LNCaP clone FGC (cell line): Measurements from ENCODE around the gene ZBTB48.

Experiments
- DNase-seq: peaks from one replicate; pipeline ENCODE4 v3.0.0-alpha.2; 2011; ENCODE audit warnings: low read depth
- H3K4me3 ChIP-seq: 2 replicates; pipeline ENCODE4 v1.5.1; 2011; ENCODE audit warnings: mild to moderate bottlenecking, low read depth, low read length, control low read depth
- TF ChIP-seq, protein P1 (sequence below): IDR thresholded peaks from 2 replicates; pipeline ENCODE4 v1.5.1; 2012; ENCODE audit warnings: mild to moderate bottlenecking; ENCODE audit not compliant: control insufficient read depth, insufficient read depth; ENCODE audit errors: extremely low read depth

Gene ZBTB48

DNA sequence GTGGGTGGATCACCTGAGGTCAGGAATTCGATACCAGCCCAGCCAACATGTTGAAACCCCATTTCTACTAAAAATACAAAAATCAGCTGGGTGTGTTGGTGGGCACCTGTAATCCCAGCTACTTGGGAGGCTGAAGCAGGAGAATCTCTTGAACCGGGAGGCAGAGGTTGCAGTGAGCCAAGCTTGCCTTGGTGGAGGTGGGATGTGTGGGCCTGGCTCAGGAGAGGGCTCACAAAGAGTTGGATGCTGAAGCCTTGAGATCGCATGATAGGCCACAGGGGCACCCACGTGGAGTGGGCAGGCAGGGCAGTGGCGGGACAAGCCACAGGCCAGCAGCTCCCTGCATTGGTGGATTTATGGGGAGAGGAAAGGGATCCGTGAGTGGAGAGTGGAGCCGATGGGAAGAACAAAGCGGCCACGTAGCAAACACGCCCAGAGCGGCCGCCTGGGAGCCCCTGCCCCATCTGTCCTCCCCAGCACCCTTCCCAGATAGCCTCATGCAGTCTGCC lies 49.2 kb downstream of the ZBTB48 start:
- no peak overlapping the region for H3K4me3 ChIP-seq
- TF ChIP-seq, protein P1, sequence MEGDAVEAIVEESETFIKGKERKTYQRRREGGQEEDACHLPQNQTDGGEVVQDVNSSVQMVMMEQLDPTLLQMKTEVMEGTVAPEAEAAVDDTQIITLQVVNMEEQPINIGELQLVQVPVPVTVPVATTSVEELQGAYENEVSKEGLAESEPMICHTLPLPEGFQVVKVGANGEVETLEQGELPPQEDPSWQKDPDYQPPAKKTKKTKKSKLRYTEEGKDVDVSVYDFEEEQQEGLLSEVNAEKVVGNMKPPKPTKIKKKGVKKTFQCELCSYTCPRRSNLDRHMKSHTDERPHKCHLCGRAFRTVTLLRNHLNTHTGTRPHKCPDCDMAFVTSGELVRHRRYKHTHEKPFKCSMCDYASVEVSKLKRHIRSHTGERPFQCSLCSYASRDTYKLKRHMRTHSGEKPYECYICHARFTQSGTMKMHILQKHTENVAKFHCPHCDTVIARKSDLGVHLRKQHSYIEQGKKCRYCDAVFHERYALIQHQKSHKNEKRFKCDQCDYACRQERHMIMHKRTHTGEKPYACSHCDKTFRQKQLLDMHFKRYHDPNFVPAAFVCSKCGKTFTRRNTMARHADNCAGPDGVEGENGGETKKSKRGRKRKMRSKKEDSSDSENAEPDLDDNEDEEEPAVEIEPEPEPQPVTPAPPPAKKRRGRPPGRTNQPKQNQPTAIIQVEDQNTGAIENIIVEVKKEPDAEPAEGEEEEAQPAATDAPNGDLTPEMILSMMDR, result no peak

DNA sequence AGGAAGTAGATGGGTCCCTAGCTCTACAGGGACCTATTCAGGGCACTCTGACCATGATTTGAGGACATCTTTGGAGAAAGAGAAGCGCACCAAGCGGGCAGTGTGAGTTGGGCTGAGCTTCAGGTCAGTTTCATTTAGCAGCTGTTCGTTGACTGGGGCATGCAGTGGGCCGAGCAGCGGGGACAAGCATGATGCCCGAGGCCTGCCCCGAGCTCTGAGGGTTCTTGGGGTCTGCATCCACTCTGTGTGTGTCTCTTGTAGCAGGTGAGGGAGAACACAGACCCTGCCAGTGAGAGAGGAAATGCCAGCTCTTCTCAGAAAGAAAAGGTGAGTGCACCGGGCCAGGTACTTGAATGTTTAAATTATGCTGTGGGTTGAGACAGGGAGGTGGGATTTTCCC lies 50.2 kb downstream of the ZBTB48 start:
- DNase-seq, result no peak
- TF ChIP-seq, protein P1, result no peak
- H3K4me3 ChIP-seq, result no peak overlapping the region

More for the DNA sequence above, 49.2 kb downstream of the ZBTB48 start:
- DNase-seq, result no peak

DNA sequence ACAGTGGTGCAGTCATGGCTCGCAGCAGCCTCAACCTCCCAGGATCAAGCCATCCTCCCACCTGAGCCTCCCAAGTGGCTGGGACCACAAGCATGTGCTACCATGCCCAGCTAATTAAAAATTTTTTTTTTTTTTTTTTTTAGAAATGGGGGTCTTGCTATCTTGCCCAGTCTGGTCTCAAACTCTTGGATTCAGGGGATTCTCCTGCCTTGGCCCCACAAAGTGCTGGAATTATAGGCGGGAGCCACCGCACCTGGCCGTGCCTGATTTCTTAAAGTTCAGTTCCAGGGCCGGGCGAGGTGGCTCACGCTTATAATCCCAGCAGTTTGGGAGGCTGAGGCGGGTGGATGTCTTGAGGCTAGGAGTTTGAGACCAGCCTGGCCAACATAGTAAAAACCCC lies 51.3 kb downstream of the ZBTB48 start:
- TF ChIP-seq, protein P1, result no peak
- no peak for DNase-seq
- no peak overlapping the region for H3K4me3 ChIP-seq

DNA sequence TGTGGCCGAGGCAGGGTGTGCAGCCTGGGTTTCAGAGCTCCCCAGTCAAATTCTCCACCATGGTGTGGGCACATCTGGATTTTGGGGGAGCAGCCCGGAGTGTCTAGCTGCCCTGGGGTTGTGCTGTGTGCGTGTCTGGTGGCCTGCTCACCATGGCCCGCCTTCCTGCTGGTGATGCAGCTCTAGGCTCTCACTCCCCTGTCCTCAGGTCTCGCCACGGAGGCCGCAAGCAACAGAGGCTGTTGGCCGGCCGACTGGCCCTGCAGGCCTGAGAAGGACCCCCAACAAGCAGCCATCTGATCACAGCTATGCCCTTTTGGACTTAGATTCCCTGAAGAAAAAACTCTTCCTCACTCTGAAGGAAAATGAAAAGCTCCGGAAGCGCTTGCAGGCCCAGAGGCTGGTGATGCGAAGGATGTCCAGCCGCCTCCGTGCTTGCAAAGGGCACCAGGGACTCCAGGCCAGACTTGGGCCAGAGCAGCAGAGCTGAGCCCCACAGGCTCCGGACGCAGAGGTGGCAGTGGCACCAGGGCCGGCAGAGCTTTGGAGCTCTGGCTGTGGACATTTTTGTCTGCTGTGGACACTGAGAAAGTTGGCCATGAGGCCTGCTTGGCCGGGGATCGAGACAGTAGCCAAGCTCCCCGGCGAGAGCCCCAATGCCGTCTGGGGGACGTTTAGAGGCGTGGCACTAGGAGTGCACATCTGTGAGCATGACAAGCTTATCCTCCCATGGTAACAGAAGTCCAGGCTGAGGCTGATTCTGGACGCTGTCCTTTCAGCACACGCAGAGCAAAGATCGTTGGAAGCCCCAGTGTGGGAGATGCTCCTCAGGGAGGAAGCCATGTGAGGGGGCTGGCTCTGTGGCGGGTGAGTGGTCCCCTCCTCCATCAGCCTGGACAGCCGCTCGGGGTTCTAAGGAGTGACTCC lies 53.1 kb downstream of the ZBTB48 start:
- TF ChIP-seq, protein P1, result no peak
- H3K4me3 ChIP-seq, result no peak overlapping the region
- DNase-seq, result no peak

DNA sequence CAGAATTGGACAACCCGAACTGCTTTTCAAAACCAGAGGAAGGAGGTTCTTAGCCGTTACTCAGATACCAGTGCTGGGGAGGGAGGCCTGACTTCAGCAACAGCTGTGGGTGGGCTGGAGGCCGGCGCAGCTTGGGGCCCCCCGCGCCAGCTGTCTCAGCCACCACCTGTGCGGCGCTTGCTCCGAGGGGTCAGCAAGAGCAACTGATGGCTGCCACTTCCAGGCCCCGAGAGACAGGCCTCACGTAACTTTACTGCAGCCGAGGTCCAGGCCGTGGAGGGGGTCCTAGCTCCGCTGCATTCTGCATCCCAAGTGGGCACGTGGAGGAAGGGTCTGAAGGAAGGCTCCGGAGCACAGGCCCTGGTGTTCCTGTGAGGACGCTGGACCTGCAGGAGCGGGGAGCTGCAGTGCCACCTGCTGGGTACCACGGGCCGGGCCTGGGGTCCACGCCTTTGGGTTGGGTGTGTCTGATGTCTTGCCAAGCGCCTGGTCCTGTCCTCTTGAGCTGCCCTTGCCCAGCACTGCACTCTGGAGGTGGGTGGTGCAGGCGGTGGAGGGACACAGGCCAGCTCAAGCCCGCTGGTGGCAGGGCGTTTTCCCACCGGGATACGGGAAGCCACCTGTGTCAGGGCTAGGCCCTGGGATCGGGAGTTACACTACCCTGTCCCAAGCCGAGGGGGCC lies 54.7 kb downstream of the ZBTB48 start:
- no peak overlapping the region for H3K4me3 ChIP-seq
- TF ChIP-seq, protein P1, result peak; percentile 57
- DNase-seq, result no peak

DNA sequence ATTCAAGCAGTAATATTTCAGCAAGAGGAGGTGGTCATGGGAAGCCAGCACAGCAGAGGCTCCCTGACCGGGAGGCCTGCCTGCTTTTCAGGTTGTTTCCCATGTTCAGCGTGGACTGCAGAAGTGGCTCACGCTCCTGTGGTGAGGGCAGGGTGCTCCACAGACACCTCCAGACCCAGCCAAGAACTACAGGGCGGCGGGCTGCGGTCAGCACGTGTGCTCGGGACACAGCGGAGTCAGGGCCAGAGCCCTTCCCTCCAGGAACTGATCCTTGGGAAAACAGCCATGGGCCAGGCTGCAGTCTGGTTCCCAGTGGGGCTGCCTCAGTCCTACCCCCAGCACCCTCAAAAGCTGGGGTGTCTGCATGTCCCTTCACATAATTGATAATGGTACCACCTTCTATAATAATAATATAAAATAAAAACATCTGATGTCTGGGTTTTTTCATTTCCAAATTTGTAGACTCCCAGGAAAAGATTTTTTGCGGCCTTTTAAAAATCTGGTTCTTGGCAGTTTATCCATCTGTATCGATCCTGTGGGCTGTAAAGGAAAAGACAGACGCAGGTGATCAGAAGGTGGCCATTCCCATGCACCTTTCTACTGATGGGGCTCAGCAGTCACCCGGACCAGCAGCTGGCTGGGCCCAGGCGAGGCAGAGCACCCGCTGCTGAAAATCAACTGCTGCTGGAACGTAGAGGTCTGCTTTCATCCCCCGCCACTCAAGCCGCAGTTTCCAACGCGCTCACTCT lies 55.5 kb downstream of the ZBTB48 start:
- H3K4me3 ChIP-seq, result no peak overlapping the region
- no peak for DNase-seq
- TF ChIP-seq, protein P1, result no peak
